ENCODE data around the gene GMDS. TPM values are rescaled to one million over a fixed set of nuclear protein-coding genes. Genes with fewer than 3 reads are reported as not detected.

GMDS gene
- total and polyA plus RNA-seq, 2 donors (not counting 1 experiment from before 2014, with no cell fraction given): 11.5 to 16.4 TPM

- no peak for TF ChIP-seq CTCF (IDR thresholded peaks at IDR 0.05)
- TF ChIP-seq EZH2 (IDR thresholded peaks at IDR 0.05; ENCODE audit: borderline replicate concordance, insufficient read depth, low read depth, low read length, poor library complexity, severe bottlenecking): no peak
- no peaks in the 10 kb centered on the region for H3K9me3 Mint-ChIP-seq (ENCODE audit: insufficient read depth)
- ChIA-PET POLR2A (no interaction called here), CTCF (interaction anchor here (0.6 to 1.1 kb wide), 6 partner anchors 9 to 1043 kb away, joined by 3 to 4 read pairs (median 4); no protein-coding TSS in a partner anchor)
- no peak overlapping the region for H3K27ac Mint-ChIP-seq
- Histone ChIP-seq H3K27ac (ENCODE audit: low read length in 2 of 2) (no peak overlapping the region), H3K4me2 (replicated peaks; ENCODE audit: low read depth, low read length, poor library complexity, severe bottlenecking) (no peak overlapping the region), H4K20me1 (ENCODE audit: control insufficient read depth, insufficient read depth, low read length, poor library complexity, severe bottlenecking) (no peaks in the 10 kb centered on the region), H3K79me2 (ENCODE audit: control insufficient read depth, insufficient read depth, low read length) (no peaks in the 10 kb centered on the region), H3K4me1 (ENCODE audit: control insufficient read depth in 2 of 2, insufficient read depth in 2 of 2, low read length in 2 of 2) (peaks cover 3 to 5% of the 10 kb centered on the region in 2 donors), H3K9me3 (ENCODE audit: control extremely low read depth in 1 of 3, control insufficient read depth in 2 of 3, insufficient read depth in 1 of 3, low read length in 2 of 3) (no peaks in the 10 kb centered on the region), H3K4me3 (ENCODE audit: control extremely low read depth in 1 of 5, extremely low read depth in 1 of 5, insufficient read depth in 1 of 5, low read depth in 2 of 5, low read length in 4 of 5) (no peak overlapping the region), H3K9ac (ENCODE audit: low read length) (no peak overlapping the region), H3K36me3 (replicated peaks in 1 of 2; ENCODE audit: control extremely low read depth in 1 of 2, control insufficient read depth in 1 of 2, extremely low read depth in 1 of 2, insufficient read depth in 2 of 2, low read length in 1 of 2) (no peaks in the 10 kb centered on the region), H3K27me3 (replicated peaks in 1 of 4; ENCODE audit: control extremely low read depth in 1 of 4, control insufficient read depth in 3 of 4, insufficient read depth in 4 of 4, low read length in 3 of 4) (peaks cover 0 to 25% (median 7%) of the 10 kb centered on the region in 4 experiments), H2AFZ (ENCODE audit: insufficient read depth, low read depth, low read length, poor library complexity, severe bottlenecking) (no peak overlapping the region)
- no peak overlapping the region for H3K4me3 Mint-ChIP-seq
- WGBS (ENCODE audit: insufficient coverage): 91% methylated on average over 6 of the region's 6 CpGs
- no peaks in the 10 kb centered on the region for H3K4me1 Mint-ChIP-seq
- intact Hi-C loops (cut with micrococcal nuclease): no loop called here
- H3K27me3 Mint-ChIP-seq: peaks cover 39% of the 10 kb centered on the region
- ATAC-seq (ENCODE audit: low read depth): no peak
- DNase-seq: no peak
These were observed 653.5 kb downstream of the GMDS start for GRCh38 chr6:1591926-1592325.

GRCh38 chr6:1591243-1591642 is 654.2 kb downstream of the GMDS start:
- Histone ChIP-seq H3K27me3 (replicated peaks in 1 of 4; ENCODE audit: control extremely low read depth in 1 of 4, control insufficient read depth in 3 of 4, insufficient read depth in 4 of 4, low read length in 3 of 4) (peaks cover 0 to 20% (median 5%) of the 10 kb centered on the region in 4 experiments), H3K9me3 (ENCODE audit: control extremely low read depth in 1 of 3, control insufficient read depth in 2 of 3, insufficient read depth in 1 of 3, low read length in 2 of 3) (no peaks in the 10 kb centered on the region), H3K79me2 (ENCODE audit: control insufficient read depth, insufficient read depth, low read length) (no peaks in the 10 kb centered on the region), H3K9ac (ENCODE audit: low read length) (no peak overlapping the region), H3K4me3 (ENCODE audit: control extremely low read depth in 1 of 5, extremely low read depth in 1 of 5, insufficient read depth in 1 of 5, low read depth in 2 of 5, low read length in 4 of 5) (no peak overlapping the region), H3K4me1 (ENCODE audit: control insufficient read depth in 2 of 2, insufficient read depth in 2 of 2, low read length in 2 of 2) (peaks cover 3% of the 10 kb centered on the region in 2 donors), H3K27ac (ENCODE audit: low read length in 2 of 2) (no peak overlapping the region), H2AFZ (ENCODE audit: insufficient read depth, low read depth, low read length, poor library complexity, severe bottlenecking) (no peak overlapping the region), H3K36me3 (replicated peaks in 1 of 2; ENCODE audit: control extremely low read depth in 1 of 2, control insufficient read depth in 1 of 2, extremely low read depth in 1 of 2, insufficient read depth in 2 of 2, low read length in 1 of 2) (no peaks in the 10 kb centered on the region), H3K4me2 (replicated peaks; ENCODE audit: low read depth, low read length, poor library complexity, severe bottlenecking) (no peak overlapping the region), H4K20me1 (ENCODE audit: control insufficient read depth, insufficient read depth, low read length, poor library complexity, severe bottlenecking) (no peaks in the 10 kb centered on the region)
- WGBS (ENCODE audit: insufficient coverage): 91% methylated on average over 5 of the region's 5 CpGs
- H3K27me3 Mint-ChIP-seq: peaks cover 33% of the 10 kb centered on the region
- no peaks in the 10 kb centered on the region for H3K9me3 Mint-ChIP-seq (ENCODE audit: insufficient read depth)
- ChIA-PET CTCF (no interaction called here), POLR2A (no interaction called here)
- H3K4me3 Mint-ChIP-seq: no peak overlapping the region
- no peaks in the 10 kb centered on the region for H3K4me1 Mint-ChIP-seq
- no peak overlapping the region for H3K27ac Mint-ChIP-seq
- DNase-seq (no peak), ATAC-seq (ENCODE audit: low read depth) (no peak)
- TF ChIP-seq CTCF (IDR thresholded peaks at IDR 0.05) (no peak), EZH2 (IDR thresholded peaks at IDR 0.05; ENCODE audit: borderline replicate concordance, insufficient read depth, low read depth, low read length, poor library complexity, severe bottlenecking) (no peak)
- intact Hi-C loops (cut with micrococcal nuclease): no loop called here
